HG02678 (cell line): ENCODE results near the gene COQ10A.
A peak's percentile ranks its signal among the peaks of the same experiment; 100 is the strongest.
"Not testable (repeated sequence)": the region's sequence is repeated elsewhere in the genome, so short reads cannot be mapped to it uniquely, and the experiment has no call there.

Experiments
- ATAC-seq: cut with Tn5 transposase; IDR thresholded peaks from one replicate; pipeline ENCODE4 v1.9.1; 2021; ENCODE audit warnings: mild to moderate bottlenecking, moderate library complexity; ENCODE audit not compliant: unreplicated experiment

The COQ10A gene

DNA sequence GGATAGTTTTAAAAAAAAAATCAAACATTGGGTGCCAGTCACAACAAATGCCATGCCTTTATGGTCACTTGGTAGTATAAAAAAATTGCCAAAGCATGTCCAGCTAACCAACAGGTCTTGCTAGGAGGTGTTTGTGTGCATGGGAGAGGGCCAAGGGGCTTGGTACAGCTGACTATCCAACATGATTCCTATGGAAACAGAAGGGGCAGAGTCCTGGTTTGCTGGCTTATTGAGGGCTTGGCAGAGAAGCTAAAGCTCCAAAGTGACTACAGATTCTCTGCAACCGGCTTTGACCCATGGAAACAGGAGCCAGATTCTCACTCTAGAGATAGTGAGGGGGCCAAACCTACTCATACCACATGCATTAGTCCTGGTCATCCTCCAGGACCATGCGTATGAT, 5.7 kb downstream of the COQ10A start:
- ATAC-seq: not testable (repeated sequence)

DNA sequence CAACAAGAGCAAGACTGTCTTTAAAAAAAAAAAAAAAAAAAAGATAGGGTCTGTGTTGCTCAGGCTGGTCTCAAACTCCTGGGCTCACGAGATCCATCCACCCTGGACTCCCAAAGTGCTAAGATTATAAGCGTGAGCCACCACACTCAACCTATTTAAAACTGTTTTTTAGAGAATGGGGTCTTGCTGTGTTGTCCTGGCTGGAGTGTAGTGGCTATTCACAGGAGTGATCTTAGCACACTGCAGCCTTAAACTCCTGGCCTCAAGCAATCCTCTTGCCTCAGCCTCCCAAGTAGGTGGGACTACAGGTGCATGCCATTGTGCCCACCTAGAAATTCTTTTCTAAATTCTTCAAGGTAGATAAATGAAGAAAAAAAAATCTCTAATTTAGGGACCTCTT, 7.6 kb downstream of the COQ10A start:
- no peak for ATAC-seq

DNA sequence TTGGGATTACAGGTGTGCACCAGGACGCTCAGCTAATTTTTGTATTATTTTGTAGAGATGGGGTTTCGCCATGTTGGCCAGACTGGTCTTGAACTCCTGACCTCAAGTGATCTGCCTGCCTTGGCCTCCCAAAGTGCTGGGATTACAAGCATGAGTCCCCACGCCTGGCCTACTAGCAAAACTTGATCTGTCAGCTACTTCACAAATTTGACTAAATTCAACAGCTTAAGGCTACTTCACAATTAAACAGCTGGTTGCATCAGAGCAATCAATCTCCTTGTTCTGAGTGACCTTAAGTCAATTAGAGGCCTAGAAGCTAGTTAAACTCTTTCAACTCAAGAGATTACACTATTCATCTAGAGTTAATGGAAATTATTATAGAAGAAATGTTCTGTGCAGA, 12.2 kb downstream of the COQ10A start:
- ATAC-seq: no peak

DNA sequence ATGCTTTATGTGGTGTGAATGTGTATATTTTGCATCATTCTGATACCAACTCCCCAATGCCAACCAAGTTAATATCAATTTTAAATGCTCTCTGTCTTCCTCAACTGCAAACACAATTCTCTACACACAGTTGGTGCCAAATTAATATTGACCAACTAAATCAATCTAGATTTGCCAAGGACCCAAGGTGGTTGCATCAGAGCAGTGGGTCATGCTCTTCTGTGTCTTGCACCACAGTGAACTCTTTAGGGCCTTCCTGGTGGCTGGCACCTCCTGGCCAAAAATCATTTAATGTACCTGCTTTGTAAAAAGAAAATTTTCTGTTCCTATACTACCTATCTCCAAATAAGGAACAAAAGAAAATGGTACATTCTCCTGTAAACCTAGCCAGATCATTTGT, 14.1 kb downstream of the COQ10A start:
- ATAC-seq: no peak

DNA sequence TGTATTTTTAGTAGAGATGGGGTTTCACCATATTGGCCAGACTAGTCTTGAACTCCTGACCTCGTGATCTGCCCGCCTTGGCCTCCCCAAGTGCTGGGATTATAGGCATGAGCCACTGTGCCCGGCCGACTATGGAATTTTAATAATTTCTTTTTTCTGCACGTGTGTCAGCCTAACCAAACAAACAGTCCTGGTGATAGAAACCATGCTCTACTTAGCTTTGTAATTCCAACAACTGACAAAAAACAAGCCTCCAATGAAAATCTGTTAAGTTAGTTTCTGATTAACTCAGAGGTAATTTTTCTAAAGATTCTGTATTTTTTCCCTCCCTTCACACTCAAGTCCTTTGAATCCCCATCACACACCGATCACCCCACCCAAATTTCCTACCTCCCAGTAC, 15.3 kb downstream of the COQ10A start:
- no peak for ATAC-seq

DNA sequence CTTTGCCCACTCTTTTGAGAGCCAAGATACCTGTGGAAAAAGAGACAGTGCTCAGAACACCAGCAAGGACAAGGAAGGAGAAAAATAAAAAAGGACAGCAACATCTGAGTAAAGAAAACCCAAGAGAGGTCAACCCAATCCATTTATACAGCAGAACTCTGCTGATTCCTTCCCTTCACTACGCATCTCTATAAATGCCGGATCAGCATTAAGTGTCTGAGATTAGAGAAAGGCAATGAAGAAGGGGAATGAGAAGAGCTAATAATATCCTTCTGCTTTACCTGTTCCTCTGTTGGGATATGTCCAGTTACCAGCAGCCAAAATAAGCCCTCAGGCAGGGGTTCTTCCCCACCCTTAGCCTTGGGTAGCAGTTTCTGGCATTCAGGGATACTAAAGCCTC, 15.8 kb downstream of the COQ10A start:
- no peak for ATAC-seq

DNA sequence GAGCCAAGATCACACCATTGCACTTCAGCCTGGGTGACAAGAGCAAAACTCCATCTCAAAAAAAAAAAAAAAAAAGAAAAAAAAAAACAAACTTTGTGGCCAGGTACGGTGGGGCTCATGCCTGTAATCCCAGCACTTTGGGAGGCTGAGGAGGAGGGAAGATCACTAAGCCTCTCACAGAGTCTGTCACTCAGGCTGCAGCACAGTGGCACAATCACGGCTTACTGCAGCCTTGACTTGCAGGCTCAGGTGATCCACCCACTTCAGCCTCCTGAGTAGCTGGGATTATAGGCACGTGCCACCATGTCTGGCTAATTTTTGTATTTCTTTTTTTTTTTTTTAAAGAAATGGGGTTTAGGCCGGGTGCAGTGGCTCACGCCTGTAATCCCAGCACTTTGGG, 17.5 kb downstream of the COQ10A start:
- not testable (repeated sequence) for ATAC-seq

DNA sequence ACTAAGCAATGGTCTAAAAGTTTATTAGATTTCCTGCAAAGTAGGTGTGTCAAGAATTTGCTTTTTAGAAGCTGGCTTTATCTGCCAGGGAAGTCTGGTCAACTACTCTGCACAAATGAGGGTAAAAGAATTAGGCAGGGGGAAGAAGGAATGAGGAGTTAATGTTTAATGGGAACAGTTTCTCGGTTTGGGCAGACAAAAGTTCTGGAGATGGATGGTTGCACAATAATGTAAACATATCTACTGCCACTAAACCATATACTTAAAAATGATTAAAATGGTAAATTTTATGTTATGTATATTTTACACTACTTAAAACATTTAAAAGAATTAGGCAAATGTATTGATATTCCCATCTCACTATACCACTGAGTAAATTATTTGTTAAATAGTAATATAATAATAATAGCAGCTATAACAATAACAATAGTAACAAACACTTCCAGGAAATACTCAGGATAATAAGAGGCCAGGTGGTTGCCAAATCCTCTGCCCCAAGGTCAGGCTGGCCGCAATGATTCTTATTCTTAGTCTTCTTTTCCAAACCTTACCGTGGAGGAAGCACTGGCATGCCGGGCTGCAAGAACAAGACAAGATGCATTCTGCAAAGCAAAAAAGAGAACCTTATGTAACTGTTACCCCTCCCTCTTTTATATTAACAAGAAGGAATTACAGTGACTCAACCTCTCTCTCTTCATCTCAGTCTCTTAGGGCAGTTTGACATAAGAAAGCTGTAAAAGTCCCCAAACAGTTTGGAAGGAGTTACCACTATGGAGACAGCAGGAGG, 19.5 kb downstream of the COQ10A start:
- no peak for ATAC-seq

DNA sequence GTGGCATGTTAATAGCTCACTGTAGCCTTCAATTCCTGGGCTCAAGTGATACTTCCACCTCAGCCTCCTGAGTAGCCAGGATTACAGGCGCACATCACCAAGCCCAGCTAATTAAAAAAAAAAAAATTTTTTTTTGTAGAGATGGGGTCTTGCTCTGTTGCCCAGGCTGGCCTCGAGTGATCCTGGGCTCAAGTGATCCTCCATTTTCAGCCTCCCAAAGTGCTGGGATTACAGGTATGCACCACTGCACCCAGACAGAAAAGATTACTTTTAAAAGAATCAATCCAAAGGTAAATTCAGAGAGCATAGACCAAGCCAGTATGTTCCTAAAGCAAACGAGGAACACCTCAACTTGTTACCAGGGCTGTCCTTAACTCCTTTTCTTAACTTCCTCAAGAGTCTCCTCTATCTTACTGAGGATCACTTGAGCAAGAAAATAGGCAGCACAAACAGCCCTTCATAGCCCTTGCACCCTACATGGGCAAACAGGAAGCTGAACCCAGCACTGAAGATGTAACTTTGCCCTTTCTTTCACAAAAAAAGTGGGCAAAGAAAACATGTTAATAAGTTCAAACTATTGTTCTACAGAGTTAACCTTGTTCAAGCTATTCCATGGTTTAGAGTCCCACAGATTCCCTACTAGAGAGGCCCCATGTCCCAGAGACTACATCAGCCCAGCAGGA, 22.1 kb downstream of the COQ10A start:
- no peak for ATAC-seq

DNA sequence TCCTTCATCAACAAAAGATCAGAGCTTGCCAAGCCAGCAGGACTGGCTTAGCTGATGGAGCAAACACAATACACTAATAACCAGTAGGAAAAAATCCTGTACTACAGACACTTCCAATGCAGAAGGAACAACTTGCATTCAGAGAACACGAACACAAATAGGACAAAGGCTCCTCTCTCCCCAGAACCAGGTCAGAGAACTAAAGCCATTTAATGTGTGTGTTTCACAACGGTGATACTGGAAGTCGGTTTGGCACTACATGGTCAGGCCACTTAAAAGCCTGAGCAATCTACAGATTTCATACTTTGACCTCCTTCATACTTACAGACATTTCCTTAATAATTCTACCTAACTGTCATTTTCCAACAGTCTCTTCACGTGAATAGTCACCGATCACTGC, 27.1 kb downstream of the COQ10A start:
- ATAC-seq: no peak

DNA sequence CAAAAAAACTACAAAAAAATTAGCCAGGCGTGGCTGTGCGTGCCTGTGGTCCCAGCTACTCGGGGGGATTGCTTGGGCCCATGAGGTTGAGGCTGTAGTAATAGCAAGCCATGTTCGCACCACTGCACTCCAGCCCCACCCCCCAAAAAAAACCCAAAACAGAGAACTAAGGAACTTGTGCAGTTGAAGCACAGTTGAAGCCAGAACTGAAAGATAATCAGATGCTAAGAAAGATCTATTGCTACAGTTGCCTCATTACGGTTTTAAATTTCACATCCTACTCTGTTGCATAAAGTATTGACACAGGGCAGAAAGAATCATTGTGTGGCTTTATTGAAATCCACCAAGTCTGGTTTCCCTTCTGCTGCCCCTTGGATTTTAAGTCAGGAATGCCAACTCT, 29.6 kb downstream of the COQ10A start:
- no peak for ATAC-seq

DNA sequence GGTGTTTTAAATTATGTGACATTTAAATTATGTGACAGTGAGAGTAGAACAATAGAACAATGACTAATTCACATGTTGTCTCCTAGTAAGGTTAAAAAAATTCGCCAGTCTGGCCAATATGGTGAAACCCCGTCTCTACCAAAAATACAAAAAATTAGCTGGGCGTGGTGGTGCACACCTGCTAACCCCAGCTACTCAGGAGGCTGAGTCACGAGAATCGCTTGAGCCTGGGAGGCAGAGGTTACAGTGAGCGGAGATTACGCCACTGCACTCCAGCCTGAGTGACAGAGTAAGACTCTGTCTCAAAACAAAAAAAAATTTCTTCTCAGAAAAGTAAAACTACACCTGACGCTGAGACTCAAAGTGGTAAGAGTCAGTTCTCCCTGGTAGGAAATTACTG, 30.7 kb downstream of the COQ10A start:
- no peak for ATAC-seq

DNA sequence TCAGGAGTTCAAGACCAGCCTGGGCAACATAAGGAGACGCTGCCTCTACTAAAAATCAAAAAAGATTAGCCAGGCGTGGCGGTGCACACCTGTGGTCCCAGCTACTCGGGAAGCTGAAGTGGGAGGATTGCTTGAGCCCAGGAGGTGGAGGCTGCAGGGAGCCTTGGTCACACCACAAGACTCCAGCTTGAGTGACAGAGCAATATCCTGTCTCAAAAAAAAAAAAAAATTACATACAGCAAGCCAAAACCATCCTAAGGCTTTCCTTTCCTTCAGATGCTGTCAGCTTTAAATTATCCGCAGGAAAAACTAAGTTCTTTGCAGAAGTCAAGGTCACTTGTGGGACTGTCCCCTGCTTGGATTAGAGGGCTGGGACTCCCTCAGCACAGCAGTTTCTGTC, 32.1 kb downstream of the COQ10A start:
- ATAC-seq: no peak

DNA sequence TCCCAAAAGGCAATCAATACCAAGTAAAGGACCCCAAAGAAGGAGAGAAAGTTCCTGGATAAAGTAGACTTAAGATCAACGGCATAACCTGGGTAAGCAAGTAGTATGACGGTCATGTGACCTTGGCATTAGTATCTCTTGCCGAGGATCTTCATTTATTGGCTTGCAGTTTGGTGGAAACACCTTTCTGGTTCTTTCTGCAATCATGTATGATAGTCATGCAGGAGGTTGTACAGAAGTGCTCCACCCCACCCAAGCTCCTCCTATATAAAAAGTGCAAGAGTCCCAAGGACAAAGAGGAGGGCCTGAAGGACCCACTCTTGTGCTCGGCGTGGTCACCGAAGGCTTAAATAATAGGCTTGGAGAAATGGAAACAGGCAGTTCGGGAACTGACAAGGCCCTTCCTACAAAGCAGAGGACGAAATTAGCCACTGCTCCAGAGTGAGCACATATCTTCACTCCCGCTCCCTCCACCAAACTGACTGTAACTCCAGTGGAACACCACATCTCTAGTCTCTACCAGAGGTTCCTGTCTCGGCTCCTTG, 32.6 kb downstream of the COQ10A start:
- no peak for ATAC-seq

DNA sequence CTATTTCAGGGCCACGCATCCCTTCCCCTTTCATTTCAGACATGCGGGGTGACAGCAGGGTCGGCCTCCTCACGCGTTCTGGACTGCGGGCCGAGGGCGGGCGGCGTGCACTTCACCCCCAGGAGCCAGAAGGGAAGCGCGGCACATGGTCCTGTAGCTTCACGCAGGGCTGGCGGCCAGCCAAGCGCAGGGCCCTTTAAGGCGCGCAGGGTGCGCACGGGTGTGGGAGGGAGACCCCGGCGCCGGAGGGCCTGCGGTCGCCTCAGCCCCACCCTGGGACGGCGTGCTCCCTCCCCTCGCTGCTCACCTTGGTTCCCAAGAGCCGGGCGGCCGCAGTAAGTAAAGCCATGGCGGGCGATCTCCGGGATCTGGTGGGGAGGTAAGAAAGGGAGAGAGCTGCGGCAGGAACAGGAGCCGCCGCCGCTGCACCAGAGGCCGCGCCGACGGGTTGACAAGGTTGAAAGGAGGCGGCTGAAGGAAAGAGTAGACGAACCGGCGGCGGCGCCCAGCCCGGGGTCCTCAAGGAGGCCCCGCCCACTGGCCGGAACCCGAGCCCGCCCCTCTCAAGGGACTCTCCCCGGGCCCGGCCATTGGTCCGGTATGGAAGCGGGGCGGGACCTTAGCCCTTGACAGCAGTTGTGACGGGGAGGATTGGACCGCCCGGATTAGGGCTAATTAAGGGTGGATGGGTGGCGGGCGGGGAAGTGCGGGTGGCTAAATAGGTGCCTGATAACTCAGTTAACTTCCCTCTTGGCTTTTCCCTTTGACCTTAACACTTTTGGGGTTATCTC, 33.3 kb downstream of the COQ10A start, which contains the start of gene CS:
CS (minus strand) TSS at position 478 of the 791 bp plus-strand sequence; CDS start at position 349, 129 bp downstream.
- peak; percentile 91 for ATAC-seq

DNA sequence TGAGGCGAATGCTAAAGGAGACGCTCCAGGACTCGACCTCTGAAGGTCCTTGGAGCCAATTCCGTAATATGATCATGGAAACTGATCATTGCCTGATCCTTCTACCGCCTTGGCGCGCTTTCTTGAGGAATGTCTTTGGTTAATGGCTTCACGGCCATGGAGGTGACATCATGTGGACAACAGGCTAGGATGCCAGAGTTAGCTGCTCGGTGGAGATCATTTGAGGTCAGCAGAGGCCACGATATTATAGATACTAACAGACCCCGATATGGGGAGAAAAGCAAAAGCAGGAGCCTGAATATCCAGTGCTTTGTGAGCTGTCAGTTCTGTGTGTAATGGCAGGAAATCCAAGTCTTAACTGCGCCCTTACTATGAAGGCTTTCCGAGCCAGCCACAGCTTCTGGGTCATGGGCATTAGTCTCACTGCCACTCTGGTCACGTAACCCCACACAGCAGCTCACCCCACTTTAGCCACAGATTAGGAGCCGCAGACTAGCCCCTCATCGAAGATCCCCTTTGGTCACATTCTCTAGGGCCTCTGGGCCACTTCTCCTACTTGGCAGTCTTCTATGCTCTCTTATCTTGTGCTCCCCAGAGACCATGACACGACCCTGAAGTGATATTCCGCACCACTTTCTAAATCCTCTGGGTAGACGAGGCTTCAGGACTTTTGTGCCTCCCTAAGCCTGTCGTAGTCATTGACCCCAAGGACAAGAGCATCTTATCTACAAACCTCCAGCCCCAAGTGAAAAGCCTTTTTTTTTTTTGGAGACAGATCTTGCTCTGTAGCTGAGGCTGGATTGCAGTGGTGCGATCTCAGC, 34.1 kb downstream of the COQ10A start:
- no peak for ATAC-seq

DNA sequence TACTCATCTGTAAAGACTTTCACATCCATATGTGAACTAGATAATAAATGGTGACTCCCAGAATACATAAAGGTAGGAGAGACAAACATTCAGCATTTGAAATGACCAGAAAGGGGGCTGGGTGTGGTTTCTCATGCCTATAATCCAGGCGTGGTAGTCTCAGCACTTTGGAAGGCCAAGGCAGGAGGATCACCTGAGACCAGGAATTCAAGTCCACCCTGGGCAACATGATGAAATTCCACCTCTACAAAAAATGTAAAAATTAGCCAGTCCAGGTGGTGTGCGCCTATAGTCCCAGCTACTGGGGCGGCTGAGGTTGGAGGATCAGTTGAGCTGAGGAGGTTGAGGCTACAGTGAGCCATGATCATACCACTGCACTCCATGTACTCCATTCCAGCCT, 37.5 kb downstream of the COQ10A start:
- no peak for ATAC-seq

DNA sequence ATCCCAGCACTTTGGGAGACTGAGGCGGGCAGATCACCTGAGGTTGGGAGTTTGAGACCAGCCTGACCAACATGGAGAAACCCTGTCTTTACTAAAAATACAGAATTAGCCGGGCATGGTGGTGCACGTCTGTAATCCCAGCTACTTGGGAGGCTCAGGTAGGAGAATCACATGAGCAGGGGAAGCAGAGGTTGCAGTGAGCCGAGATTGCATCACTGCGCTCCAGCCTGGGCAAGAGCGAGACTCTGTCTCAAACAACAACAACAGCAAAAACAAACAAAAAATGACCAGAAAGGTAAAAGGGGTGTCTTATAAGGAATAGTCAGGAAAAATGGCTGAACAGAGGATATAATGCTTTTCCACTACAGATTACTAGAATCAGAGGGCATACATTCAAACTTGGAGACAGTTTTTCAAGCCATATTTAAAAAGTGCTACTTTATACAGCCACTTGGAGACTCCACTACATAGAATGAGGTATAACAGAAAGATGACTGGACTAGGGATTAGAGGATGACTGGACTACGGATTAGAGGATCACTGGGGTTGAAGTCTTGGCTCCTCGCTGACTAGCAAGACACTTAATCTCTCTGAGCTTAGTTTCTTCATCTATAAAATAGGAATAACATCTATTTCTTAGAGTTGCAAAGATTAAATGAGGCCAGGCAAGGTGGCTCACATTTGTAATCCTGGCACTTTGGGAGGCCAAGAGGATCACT, 38.3 kb downstream of the COQ10A start:
- ATAC-seq: no peak

DNA sequence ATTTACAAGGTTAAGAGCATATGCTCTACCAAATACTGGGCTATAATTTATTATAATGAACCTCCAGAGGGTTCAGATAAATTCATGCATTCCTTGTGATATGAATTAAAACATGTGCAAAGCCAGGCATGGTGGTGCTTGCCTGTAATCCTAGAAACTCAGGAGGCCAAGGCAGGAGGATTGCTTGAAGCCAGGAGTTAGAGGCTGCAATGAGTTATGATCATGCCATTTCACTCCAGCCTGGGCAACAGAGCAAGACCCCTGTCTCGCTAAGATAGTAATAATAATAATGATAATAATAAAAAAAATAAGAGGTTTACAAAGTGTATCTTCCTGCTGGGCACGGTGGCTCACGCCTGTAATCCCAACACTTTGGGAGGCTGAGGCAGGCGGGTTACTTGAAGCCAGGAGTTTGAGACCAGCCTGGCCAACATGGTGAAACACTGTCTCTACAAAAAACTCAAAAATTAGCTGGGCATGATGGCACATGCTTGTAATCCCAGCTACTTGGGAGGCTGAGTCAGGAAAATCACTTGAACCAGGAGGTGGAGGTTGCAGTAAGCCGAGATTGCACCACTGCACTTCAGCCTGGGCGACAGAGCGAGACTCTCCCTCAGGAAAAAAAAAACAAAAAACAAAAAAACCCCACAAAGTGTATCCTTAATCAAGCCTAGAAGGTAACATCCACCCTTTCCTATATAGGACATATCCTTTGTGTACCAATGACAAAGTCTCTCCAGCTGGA, 40.7 kb downstream of the COQ10A start:
- no peak for ATAC-seq
